HCT116 (cell line): ENCODE results near the gene CLSTN1. TPM values are rescaled to one million over a fixed set of nuclear protein-coding genes. Genes with fewer than 3 reads are reported as not detected.

ENCODE experiments used
- ATAC-seq: fragments of 200-7000 bp; cut with Tn5 transposase; 2 replicates; pipeline ENCODE4 v1.9.1; 2020; ENCODE audit warnings: mild to moderate bottlenecking, moderate library complexity
- BruUV-seq: library from RNA; stranded (reverse); fragments of 400-500 nt; replicated peaks from 2 replicates; lab custom pipeline; 2021; lab: Mats Ljungman, UMichigan
- CTCF ChIA-PET: fragments of 300-600 bp; sonication (Branson Sonifier 250); formaldehyde crosslinking; loops from one replicate; lab custom pipeline; 2021; ENCODE audit warnings: antibody characterized with exemption; lab: Charles Lee
- POLR2A ChIA-PET: fragments of 300-600, 350-600 bp; sonication (Branson Sonifier 250); formaldehyde crosslinking; loops from one replicate; lab custom pipeline; 2021; ENCODE audit warnings: antibody characterized with exemption; lab: Charles Lee
- RAD21 ChIA-PET, 2 experiments: fragments of 300-600 bp; sonication (Branson Sonifier 250); formaldehyde crosslinking; loops; one replicate each; lab custom pipeline; 2023; ENCODE audit warnings: low total read pairs in 2 of 2; ENCODE audit not compliant: uncharacterized antibody in 2 of 2, unreplicated experiment in 2 of 2, low non-redundant PET in 1 of 2; lab: Charles Lee
- DNase-seq: peaks from one replicate; pipeline ENCODE4 v3.0.0-alpha.2; 2010; ENCODE audit warnings: low read depth, low spot score
- H2AFZ ChIP-seq: fragments of 200-600 bp; shearing (Covaris generic), sonication (generic); 2 replicates; pipeline ENCODE4 v1.6.1; 2017; ENCODE audit warnings: low read depth, mixed run types, mixed read lengths, antibody characterized with exemption, low read length; ENCODE audit not compliant: poor library complexity, severe bottlenecking
- H3K27ac ChIP-seq: 2 replicates; pipeline ENCODE4 v1.5.1; 2012; ENCODE audit warnings: low read depth, low read length
- H3K27me3 ChIP-seq: fragments of 200-600 bp; sonication (generic); 2 replicates; pipeline ENCODE4 v1.6.1; 2016; ENCODE audit warnings: mixed run types, low read length, mixed read lengths; ENCODE audit not compliant: insufficient read depth
- H3K36me3 ChIP-seq, 2 experiments: fragments of 200-500 bp in 1 of 2; fragments of 200-600 bp in 1 of 2; sonication (Bioruptor generic) in 1 of 2; sonication (generic) in 1 of 2; 2 replicates each; pipeline versions ENCODE4 v1.5.1 to v1.6.1; 2014 to 2016; ENCODE audit warnings: low read length in 2 of 2, inconsistent platforms in 1 of 2, mixed read lengths in 1 of 2, mixed run types in 1 of 2; ENCODE audit not compliant: insufficient read depth in 2 of 2, control insufficient read depth in 1 of 2
- H3K4me1 ChIP-seq, 2 experiments: fragments of 200-600 bp in 1 of 2; sonication (generic) in 1 of 2; 2 replicates each; pipeline versions ENCODE4 v1.5.1 to v1.6.1; 2012 to 2017; ENCODE audit warnings: low read length in 2 of 2, inconsistent platforms in 1 of 2, mild to moderate bottlenecking in 1 of 2, mixed read lengths in 1 of 2, mixed run types in 1 of 2, moderate library complexity in 1 of 2; ENCODE audit not compliant: insufficient read depth in 2 of 2, control insufficient read depth in 1 of 2
- H3K4me2 ChIP-seq: fragments of 200-600 bp; sonication (generic); 2 replicates; pipeline ENCODE4 v1.6.1; 2017; ENCODE audit warnings: mixed run types, low read length, mixed read lengths
- H3K4me3 ChIP-seq, 2 experiments: fragments of 200-600 bp in 1 of 2; sonication (generic) in 1 of 2; replicated peaks in 1 of 2; 2 replicates each; pipeline ENCODE4 v1.5.1; 2011 to 2016; ENCODE audit warnings: low read length in 2 of 2, control low read depth in 1 of 2, low read depth in 1 of 2, mild to moderate bottlenecking in 1 of 2, mixed read lengths in 1 of 2, mixed run types in 1 of 2
- H3K79me2 ChIP-seq: fragments of 200-600 bp; sonication (generic); 2 replicates; pipeline ENCODE4 v1.6.1; 2017; ENCODE audit warnings: mild to moderate bottlenecking, mixed run types, low read length, moderate library complexity, mixed read lengths; ENCODE audit not compliant: insufficient read depth
- H3K9ac ChIP-seq: fragments of 200-600 bp; sonication (generic); 2 replicates; pipeline ENCODE4 v1.6.1; 2016; ENCODE audit warnings: low read length, mixed read lengths
- H3K9me2 ChIP-seq: fragments of 200-600 bp; sonication (generic), shearing (Covaris generic); 2 replicates; pipeline ENCODE4 v1.6.1; 2017; ENCODE audit warnings: mixed run types, mild to moderate bottlenecking, moderate library complexity; ENCODE audit not compliant: insufficient read depth
- H3K9me3 ChIP-seq, 2 experiments: fragments of 200-500 bp in 1 of 2; fragments of 200-600 bp in 1 of 2; sonication (Bioruptor generic) in 1 of 2; sonication (generic) in 1 of 2; 2 replicates each; pipeline ENCODE4 v1.6.1; 2014 to 2017; ENCODE audit warnings: low read length in 2 of 2, mixed read lengths in 2 of 2, inconsistent platforms in 1 of 2, low read depth in 1 of 2, mild to moderate bottlenecking in 1 of 2, mixed run types in 1 of 2, moderate library complexity in 1 of 2; ENCODE audit not compliant: control insufficient read depth in 1 of 2, insufficient read depth in 1 of 2
- H4K20me1 ChIP-seq: fragments of 200-600 bp; sonication (generic), shearing (Covaris generic); 2 replicates; pipeline ENCODE4 v1.6.1; 2017; ENCODE audit warnings: mixed run types, mild to moderate bottlenecking, moderate library complexity; ENCODE audit not compliant: insufficient read depth
- CBX3 ChIP-seq: IDR thresholded peaks from 2 replicates; pipeline ENCODE4 v1.6.1; 2012; ENCODE audit warnings: low read depth
- EGR1 ChIP-seq: IDR thresholded peaks from 2 replicates; pipeline ENCODE4 v1.6.1; 2012; ENCODE audit warnings: low read depth
- MAX ChIP-seq: IDR thresholded peaks from 2 replicates; pipeline ENCODE4 v1.6.1; 2012
- POLR2A ChIP-seq: IDR thresholded peaks from 2 replicates; pipeline ENCODE4 v1.7.0; 2011; ENCODE audit warnings: borderline replicate concordance; ENCODE audit not compliant: insufficient read depth, insufficient read length; ENCODE audit errors: extremely low read depth
- POLR2AphosphoS5 ChIP-seq: IDR thresholded peaks from 2 replicates; pipeline ENCODE4 v1.6.1; 2011; ENCODE audit warnings: mild to moderate bottlenecking, low read depth, low read length, moderate library complexity
- RAD21 ChIP-seq: IDR thresholded peaks from 2 replicates; pipeline ENCODE4 v1.6.1; 2012; ENCODE audit warnings: low read depth, mild to moderate bottlenecking
- REST ChIP-seq: IDR thresholded peaks from 2 replicates; pipeline ENCODE4 v1.6.1; 2012; ENCODE audit warnings: low read depth
- intact Hi-C: fragments of 100-400 bp; cut with micrococcal nuclease; formaldehyde crosslinking; loops from 2 replicates; pipeline ENCODE4 v1.10.0; 2022
- total RNA-seq: library from RNA; stranded (reverse); gene quantifications from one replicate; pipeline ENCODE4 v1.2.1, GENCODE V29; 2021; ENCODE audit not compliant: unreplicated experiment
- TF ChIP-seq, protein P1 (sequence below): IDR thresholded peaks from 2 replicates; pipeline ENCODE4 v1.6.1; 2012

The CLSTN1 gene
- total RNA-seq, 1 experiment from 2014 or later, result 113 TPM

DNA sequence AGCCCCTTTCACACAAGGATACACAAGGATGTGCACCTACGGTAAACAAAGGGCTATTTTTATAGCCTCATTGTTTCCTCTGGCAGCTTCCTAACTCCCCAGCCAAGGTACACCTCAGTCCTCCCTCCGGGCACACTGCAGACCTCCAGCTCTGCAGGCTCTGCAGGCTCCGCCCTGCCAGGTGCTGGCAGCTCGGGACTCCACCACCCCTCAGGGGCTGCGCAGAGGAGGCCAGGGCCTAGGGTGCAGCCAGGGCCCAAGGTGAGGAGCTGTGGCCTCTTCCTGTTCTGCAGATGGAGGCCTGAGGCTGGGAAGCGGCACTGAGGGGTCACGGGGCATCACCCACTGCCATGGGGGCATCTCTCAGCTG is 19.8 kb upstream of the CLSTN1 start:
- CTCF ChIA-PET, result no interaction called here
- H3K9me2 ChIP-seq, result no peaks in the 10 kb centered on the region
- no peak overlapping the region for H3K4me2 ChIP-seq
- RAD21 ChIA-PET, result no interaction called here
- H3K9me3 ChIP-seq, result no peaks in the 10 kb centered on the region; a peak in 1 of 4 replicates
- POLR2A ChIA-PET, result no interaction called here
- no TSS peak for BruUV-seq
- no peaks in the 10 kb centered on the region for H3K36me3 ChIP-seq
- intact Hi-C loops, result no loop called here
- H3K27ac ChIP-seq, result peak overlapping the region; percentile 12; the same call in 1 of the 2 replicates
- H3K79me2 ChIP-seq, result no peaks in the 10 kb centered on the region
- no peaks in the 10 kb centered on the region for H3K27me3 ChIP-seq
- TF ChIP-seq POLR2AphosphoS5, result no peak
- no peak for TF ChIP-seq POLR2A
- no peak for TF ChIP-seq RAD21
- TF ChIP-seq REST, result no peak
- no peak for TF ChIP-seq EGR1
- TF ChIP-seq, protein P1, sequence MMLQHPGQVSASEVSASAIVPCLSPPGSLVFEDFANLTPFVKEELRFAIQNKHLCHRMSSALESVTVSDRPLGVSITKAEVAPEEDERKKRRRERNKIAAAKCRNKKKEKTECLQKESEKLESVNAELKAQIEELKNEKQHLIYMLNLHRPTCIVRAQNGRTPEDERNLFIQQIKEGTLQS, result no peak
- TF ChIP-seq MAX, result no peak
- no peak for TF ChIP-seq CBX3
- TF ChIP-seq, all 23 proteins: peak for 0
- Histone ChIP-seq H2AFZ (no peak overlapping the region), H3K4me1 (no peaks in the 10 kb centered on the region; a peak in 1 of 4 replicates), H4K20me1 (no peaks in the 10 kb centered on the region), H3K4me3 (no peak overlapping the region), H3K9ac (no peak overlapping the region)
- ATAC-seq, result no peak
- no peak for DNase-seq
